ENCODE measurements around the gene STXBP5. TPM values are rescaled to one million over a fixed set of nuclear protein-coding genes. Genes with fewer than 3 reads are reported as not detected.

STXBP5 gene
- total and polyA plus RNA-seq, 5 experiments from 2014 or later: 2.9 to 37.6 (median 11.2) TPM

- Mint-ChIP-seq H3K36me3 (peaks cover 0 to 40% (median 9%) of the 10 kb centered on the region in 3 donors), H3K4me3 (no peak overlapping the region), H3K27ac (no peak overlapping the region), H3K27me3 (no peaks in the 10 kb centered on the region), H3K4me1 (peaks cover 22 to 53% (median 47%) of the 10 kb centered on the region in 4 donors), H3K9me3 (no peaks in the 10 kb centered on the region)
- POLR2A ChIA-PET: no interaction called here
- DNase-seq (no peak), ATAC-seq (no peak)
Observed at GRCh38 chr6:147217840-147218404, 13.7 kb downstream of the STXBP5 start.

- POLR2A ChIA-PET: interaction anchor here (0.7 kb wide), 1 partner anchor 17 kb away, joined by 3 read pairs; no protein-coding TSS in a partner anchor
Observed at GRCh38 chr6:147218797-147219196, 14.6 kb downstream of the STXBP5 start.

GRCh38 chr6:147219463-147219862 lies 15.2 kb downstream of the STXBP5 start:
- no peak for DNase-seq
- POLR2A ChIA-PET: no interaction called here
- Mint-ChIP-seq H3K9me3 (no peaks in the 10 kb centered on the region), H3K4me3 (peak overlapping the region in 1 of 10 donors; percentile 11), H3K27me3 (no peaks in the 10 kb centered on the region), H3K36me3 (peaks cover 0 to 48% (median 13%) of the 10 kb centered on the region in 3 donors), H3K27ac (peak overlapping the region in 3 of 10 donors; percentile 6 to 65 (median 19)), H3K4me1 (peaks cover 24 to 61% (median 55%) of the 10 kb centered on the region in 4 donors)
- ATAC-seq: no peak

More at GRCh38 chr6:147218797-147219196, 14.6 kb downstream of the STXBP5 start:
- Mint-ChIP-seq H3K4me1 (peaks cover 24 to 61% (median 53%) of the 10 kb centered on the region in 4 donors), H3K27ac (peak overlapping the region in 1 of 10 donors; percentile 40), H3K4me3 (peak overlapping the region in 1 of 10 donors; percentile 19), H3K36me3 (peaks cover 0 to 45% (median 9%) of the 10 kb centered on the region in 3 donors), H3K27me3 (no peaks in the 10 kb centered on the region), H3K9me3 (no peaks in the 10 kb centered on the region)
- no peak for DNase-seq
- no peak for ATAC-seq

GRCh38 chr6:147220345-147220744 lies 16.1 kb downstream of the STXBP5 start:
- H3K4me1 Mint-ChIP-seq: peaks cover 24 to 56% (median 53%) of the 10 kb centered on the region in 4 donors
- no peak overlapping the region for H3K4me3 Mint-ChIP-seq
- DNase-seq: no peak

GRCh38 chr6:147221739-147222138 lies 17.5 kb downstream of the STXBP5 start:
- Mint-ChIP-seq H3K4me1 (peaks cover 25 to 64% (median 56%) of the 10 kb centered on the region in 4 donors), H3K27me3 (no peaks in the 10 kb centered on the region), H3K4me3 (peak overlapping the region in 1 of 10 donors; percentile 33), H3K36me3 (peaks cover 0 to 53% (median 20%) of the 10 kb centered on the region in 3 donors), H3K9me3 (no peaks in the 10 kb centered on the region), H3K27ac (peak overlapping the region in 3 of 10 donors; percentile 18 to 37 (median 26))
- POLR2A ChIA-PET: interaction anchor here (1.3 kb wide), 1 partner anchor 19 kb away, joined by 3 read pairs; no protein-coding TSS in a partner anchor
- ATAC-seq: no peak
- no peak for DNase-seq

More at GRCh38 chr6:147220345-147220744, 16.1 kb downstream of the STXBP5 start:
- Mint-ChIP-seq H3K27me3 (no peaks in the 10 kb centered on the region), H3K36me3 (peaks cover 0 to 53% (median 17%) of the 10 kb centered on the region in 3 donors), H3K27ac (peak overlapping the region in 2 of 10 donors; percentile 20 to 65), H3K9me3 (no peaks in the 10 kb centered on the region)
- ATAC-seq: no peak
- POLR2A ChIA-PET: no interaction called here

GRCh38 chr6:147222160-147222838 lies 18.1 kb downstream of the STXBP5 start:
- H3K4me1 Mint-ChIP-seq: peaks cover 31 to 70% (median 58%) of the 10 kb centered on the region in 4 donors
- H3K4me3 Mint-ChIP-seq: no peak overlapping the region
- POLR2A ChIA-PET: interaction anchor here (1.3 kb wide), 1 partner anchor 19 kb away, joined by 3 read pairs; no protein-coding TSS in a partner anchor
- H3K27me3 Mint-ChIP-seq: no peaks in the 10 kb centered on the region
- DNase-seq (peak in 3 of 10 donors; percentile 4 to 36 (median 16)), ATAC-seq (peak; percentile 54 to 64)
- peaks cover 0 to 53% (median 20%) of the 10 kb centered on the region in 3 donors for H3K36me3 Mint-ChIP-seq
- H3K27ac Mint-ChIP-seq: peak overlapping the region in 4 of 10 donors; percentile 20 to 57 (median 32)
- no peaks in the 10 kb centered on the region for H3K9me3 Mint-ChIP-seq

GRCh38 chr6:147223736-147224135 lies 19.5 kb downstream of the STXBP5 start:
- no peak overlapping the region for H3K4me3 Mint-ChIP-seq
- H3K9me3 Mint-ChIP-seq: no peaks in the 10 kb centered on the region
- no peak for ATAC-seq
- no peaks in the 10 kb centered on the region for H3K27me3 Mint-ChIP-seq
- peaks cover 43 to 78% (median 67%) of the 10 kb centered on the region in 4 donors for H3K4me1 Mint-ChIP-seq
- POLR2A ChIA-PET: no interaction called here
- no peak for DNase-seq
- peak overlapping the region in 1 of 10 donors; percentile 39 for H3K27ac Mint-ChIP-seq
- peaks cover 0 to 49% (median 20%) of the 10 kb centered on the region in 3 donors for H3K36me3 Mint-ChIP-seq

- H3K27ac Mint-ChIP-seq: peak overlapping the region in 2 of 10 donors; percentile 10 to 23
- DNase-seq (no peak), ATAC-seq (no peak)
- no peaks in the 10 kb centered on the region for H3K9me3 Mint-ChIP-seq
- no peaks in the 10 kb centered on the region for H3K27me3 Mint-ChIP-seq
- H3K4me3 Mint-ChIP-seq: no peak overlapping the region
- H3K36me3 Mint-ChIP-seq: peaks cover 0 to 41% (median 13%) of the 10 kb centered on the region in 3 donors
- POLR2A ChIA-PET: no interaction called here
- H3K4me1 Mint-ChIP-seq: peaks cover 42 to 64% (median 53%) of the 10 kb centered on the region in 4 donors
Observed at GRCh38 chr6:147226163-147226724, 22.0 kb downstream of the STXBP5 start.

- peaks cover 0 to 35% (median 11%) of the 10 kb centered on the region in 3 donors for H3K36me3 Mint-ChIP-seq
- no peaks in the 10 kb centered on the region for H3K27me3 Mint-ChIP-seq
- ATAC-seq (peak in 1 of 2 donors; percentile 13), DNase-seq (no peak)
- peaks cover 40 to 60% (median 48%) of the 10 kb centered on the region in 4 donors for H3K4me1 Mint-ChIP-seq
- H3K27ac Mint-ChIP-seq: peak overlapping the region in 3 of 10 donors; percentile 33 to 59 (median 35)
- H3K9me3 Mint-ChIP-seq: no peaks in the 10 kb centered on the region
- POLR2A ChIA-PET: no interaction called here
- peak overlapping the region in 1 of 10 donors; percentile 48 for H3K4me3 Mint-ChIP-seq
Observed at GRCh38 chr6:147226877-147227276, 22.7 kb downstream of the STXBP5 start.

- POLR2A ChIA-PET: no interaction called here
- peak overlapping the region in 7 of 10 donors; percentile 5 to 63 (median 23) for H3K27ac Mint-ChIP-seq
- H3K4me3 Mint-ChIP-seq: peak overlapping the region in 6 of 10 donors; percentile 2 to 60 (median 12)
- DNase-seq (peak in 1 of 10 donors; percentile 4), ATAC-seq (peak in 1 of 2 donors; percentile 67)
- H3K9me3 Mint-ChIP-seq: no peaks in the 10 kb centered on the region
- H3K4me1 Mint-ChIP-seq: peaks cover 32 to 50% (median 38%) of the 10 kb centered on the region in 4 donors
- H3K36me3 Mint-ChIP-seq: peaks cover 0 to 27% (median 11%) of the 10 kb centered on the region in 3 donors
- no peaks in the 10 kb centered on the region for H3K27me3 Mint-ChIP-seq
Observed at GRCh38 chr6:147227770-147228320, 23.6 kb downstream of the STXBP5 start.

GRCh38 chr6:147231589-147231988 lies 27.4 kb downstream of the STXBP5 start:
- Mint-ChIP-seq H3K36me3 (peaks cover 0 to 18% (median 8%) of the 10 kb centered on the region in 3 donors), H3K4me3 (no peak overlapping the region), H3K9me3 (no peaks in the 10 kb centered on the region), H3K4me1 (peaks cover 26 to 41% (median 31%) of the 10 kb centered on the region in 4 donors), H3K27ac (no peak overlapping the region), H3K27me3 (no peaks in the 10 kb centered on the region)
- POLR2A ChIA-PET: no interaction called here
- ATAC-seq: no peak
- no peak for DNase-seq

GRCh38 chr6:147234685-147235084 lies 30.5 kb downstream of the STXBP5 start:
- H3K27me3 Mint-ChIP-seq: no peaks in the 10 kb centered on the region
- no peaks in the 10 kb centered on the region for H3K9me3 Mint-ChIP-seq
- no peak overlapping the region for H3K27ac Mint-ChIP-seq
- DNase-seq (no peak), ATAC-seq (no peak)
- H3K4me1 Mint-ChIP-seq: peaks cover 5 to 21% (median 12%) of the 10 kb centered on the region in 4 donors
- no peak overlapping the region for H3K4me3 Mint-ChIP-seq
- POLR2A ChIA-PET: no interaction called here
- H3K36me3 Mint-ChIP-seq: peaks cover 11 to 39% (median 28%) of the 10 kb centered on the region in 3 donors

All from naive thymus-derived CD8-positive, alpha-beta T cell (primary cell).